Endothelial cell of umbilical vein (primary cell): ENCODE measurements around the gene GTPBP4. TPM values are rescaled to one million over a fixed set of nuclear protein-coding genes. Genes with fewer than 3 reads are reported as not detected.

Source experiments
- BruUV-seq: library from RNA; stranded (reverse); fragments of 400-500 nt; replicated peaks from 2 replicates; lab custom pipeline; 2021; lab: Mats Ljungman, UMichigan
- CTCF ChIA-PET: fragments of 300-600, 350-600 bp; sonication (Branson Sonifier 250); formaldehyde crosslinking; loops from one replicate; lab custom pipeline; 2021; ENCODE audit warnings: antibody characterized with exemption, inconsistent platforms; lab: Charles Lee
- POLR2A ChIA-PET: fragments of 300-600, 350-600 bp; sonication (Branson Sonifier 250); formaldehyde crosslinking; loops from one replicate; lab custom pipeline; 2021; ENCODE audit warnings: antibody characterized with exemption, inconsistent platforms; lab: Charles Lee
- DNase-seq: peaks from one replicate; pipeline ENCODE4 v3.0.0-alpha.2; 2011; ENCODE audit warnings: low read depth, low spot score
- FAIRE-seq: peaks from 2 replicates; lab custom pipeline; 2011; peaks lifted over from hg19 to GRCh38; lab: Jason Lieb, UNC
- H2AFZ ChIP-seq: 2 replicates; pipeline ENCODE4 v1.6.0; 2012; ENCODE audit warnings: low read depth, low read length, control low read depth, inconsistent platforms
- H3K27ac ChIP-seq: 2 replicates; pipeline ENCODE4 v1.5.1; 2011; ENCODE audit warnings: low read depth, mild to moderate bottlenecking, control low read depth, low read length, moderate library complexity; ENCODE audit not compliant: insufficient read depth
- H3K27me3 ChIP-seq, 2 experiments: 2 replicates each; pipeline versions ENCODE4 v1.6.0 to v1.6.1; 2011; ENCODE audit warnings: low read length in 2 of 2, mixed read lengths in 1 of 2; ENCODE audit not compliant: control insufficient read depth in 2 of 2, insufficient read depth in 2 of 2
- H3K36me3 ChIP-seq, 2 experiments: 2 replicates in 1 of 2; 3 replicates in 1 of 2; pipeline ENCODE4 v1.5.1; 2011; ENCODE audit warnings: low read length in 2 of 2, mild to moderate bottlenecking in 1 of 2, moderate library complexity in 1 of 2; ENCODE audit not compliant: control insufficient read depth in 2 of 2, insufficient read depth in 2 of 2; ENCODE audit errors: extremely low read depth in 1 of 2
- H3K4me1 ChIP-seq: 3 replicates; pipeline ENCODE4 v1.5.1; 2011; ENCODE audit warnings: mild to moderate bottlenecking, low read length; ENCODE audit not compliant: control insufficient read depth, insufficient read depth; ENCODE audit errors: extremely low read depth
- H3K4me2 ChIP-seq: 2 replicates; pipeline ENCODE4 v1.6.1; 2011; ENCODE audit warnings: low read length, control low read depth, mixed read lengths; ENCODE audit not compliant: insufficient read depth
- H3K4me3 ChIP-seq, 3 experiments: fragments of 200-600 bp in 1 of 3; sonication (generic), shearing (Covaris generic) in 1 of 3; replicated peaks in 1 of 3; 2 replicates each; pipeline ENCODE4 v1.5.1; 2011 to 2016; ENCODE audit warnings: control low read depth in 3 of 3, low read length in 3 of 3, mild to moderate bottlenecking in 2 of 3, inconsistent platforms in 1 of 3, low read depth in 1 of 3, moderate library complexity in 1 of 3; ENCODE audit not compliant: insufficient read depth in 1 of 3
- H3K79me2 ChIP-seq: 2 replicates; pipeline ENCODE4 v1.6.0; 2012; ENCODE audit warnings: low read length, inconsistent platforms; ENCODE audit not compliant: control insufficient read depth, insufficient read depth
- H3K9ac ChIP-seq: replicated peaks from 2 replicates; pipeline ENCODE3; 2011; ENCODE audit warnings: low read length, control low read depth; ENCODE audit not compliant: insufficient read depth; ENCODE audit errors: extremely low read depth
- H3K9me1 ChIP-seq: replicated peaks from 3 replicates; pipeline ENCODE4 v1.6.0; 2011; ENCODE audit warnings: mild to moderate bottlenecking, low read length; ENCODE audit not compliant: control insufficient read depth, insufficient read depth; ENCODE audit errors: extremely low read depth
- H3K9me3 ChIP-seq: replicated peaks from 2 replicates; pipeline ENCODE4 v1.5.1; 2012; ENCODE audit warnings: low read length, inconsistent platforms; ENCODE audit not compliant: control insufficient read depth, insufficient read depth
- H4K20me1 ChIP-seq: replicated peaks from 2 replicates; pipeline ENCODE3; 2011; ENCODE audit warnings: mild to moderate bottlenecking, low read length; ENCODE audit not compliant: control insufficient read depth, insufficient read depth; ENCODE audit errors: extremely low read depth
- CTCF ChIP-seq, 2 donors: IDR thresholded peaks; 1 replicate in 1 of 2; 2 replicates in 1 of 2; pipeline ENCODE4 v1.5.1; 2011; ENCODE audit warnings: low read length in 2 of 2, mild to moderate bottlenecking in 2 of 2, moderate library complexity in 2 of 2, control low read depth in 1 of 2, inconsistent platforms in 1 of 2, low read depth in 1 of 2; ENCODE audit not compliant: insufficient read depth in 1 of 2; ENCODE audit errors: extremely low read depth in 1 of 2
- EZH2 ChIP-seq: IDR thresholded peaks from 2 replicates; pipeline ENCODE4 v1.6.1; 2012; ENCODE audit warnings: borderline replicate concordance, low read depth, mild to moderate bottlenecking, moderate library complexity, low read length, inconsistent platforms; ENCODE audit not compliant: severe bottlenecking
- FOS ChIP-seq: IDR thresholded peaks from 2 replicates; pipeline ENCODE4 v1.6.1; 2011; ENCODE audit warnings: mild to moderate bottlenecking, low read length, moderate library complexity, borderline replicate concordance; ENCODE audit not compliant: insufficient read depth
- GATA2 ChIP-seq: IDR thresholded peaks from 2 replicates; pipeline ENCODE4 v1.7.0; 2011; ENCODE audit warnings: low read depth, mild to moderate bottlenecking, moderate library complexity, mixed read lengths, low read length; ENCODE audit not compliant: insufficient read length, insufficient read depth
- JUN ChIP-seq: IDR thresholded peaks from 2 replicates; pipeline ENCODE4 v1.6.1; 2011; ENCODE audit warnings: borderline replicate concordance, low read depth; ENCODE audit not compliant: insufficient read length, insufficient read depth
- MAX ChIP-seq: IDR thresholded peaks from 2 replicates; pipeline ENCODE4 v1.6.1; 2011; ENCODE audit not compliant: insufficient read depth, insufficient read length
- MYC ChIP-seq: IDR thresholded peaks from one replicate; pipeline ENCODE4 v1.6.1; 2011; ENCODE audit warnings: mild to moderate bottlenecking, low read depth, low read length
- POLR2A ChIP-seq: IDR thresholded peaks from 2 replicates; pipeline ENCODE4 v1.6.1; 2012; ENCODE audit warnings: low read depth, mild to moderate bottlenecking, control low read depth, low read length
- POLR2AphosphoS5 ChIP-seq: IDR thresholded peaks from 2 replicates; pipeline ENCODE4 v1.6.1; 2012; ENCODE audit warnings: low read depth, mild to moderate bottlenecking, control low read depth, low read length, moderate library complexity; ENCODE audit not compliant: insufficient read depth
- dilution Hi-C: fragments of 300-500 bp; cut with MboI; formaldehyde crosslinking; loops from one replicate; pipeline ENCODE4 v1.15.0; 2019; ENCODE audit warnings: low sequenced_read_pairs; ENCODE audit not compliant: extremely low pct_ligation_motif_present
- intact Hi-C: fragments of 100-400 bp; cut with micrococcal nuclease; formaldehyde crosslinking; loops from one replicate; pipeline ENCODE4 v1.10.0; 2022
- polyA plus RNA-seq, 4 experiments: library from polyadenylated mRNA; depleted of rRNA in 3 of 4; stranded (reverse) in 3 of 4; unstranded in 1 of 4; fragments of >200 nt; gene quantifications; 2 replicates each; pipeline versions ENCODE4 v1.2.1 to v1.2.3, GENCODE V29; 2011 to 2012; ENCODE audit warnings: missing spikeins in 1 of 4
- total RNA-seq: library from RNA; stranded (reverse); gene quantifications from 2 replicates; pipeline ENCODE4 v1.2.3, GENCODE V29; 2021

GTPBP4 gene
- total and polyA plus RNA-seq, 2 donors (not counting 3 experiments of a cell fraction or from before 2014, with no cell fraction given), result 12.4 to 69.3 TPM

GRCh38 chr10:1050554-1050953 lies 62.3 kb downstream of the GTPBP4 start:
- H3K4me2 ChIP-seq, result peak overlapping the region; percentile 96
- no peaks in the 10 kb centered on the region for H4K20me1 ChIP-seq
- H3K36me3 ChIP-seq, result peaks cover 0 to 4% of the 10 kb centered on the region in 2 experiments
- POLR2A ChIA-PET, result no interaction called here
- H3K27me3 ChIP-seq, result no peaks in the 10 kb centered on the region
- TF ChIP-seq GATA2, result no peak
- TF ChIP-seq CTCF (IDR thresholded peaks at IDR 0.05; ENCODE audit: extremely low read depth in 1 of 2, insufficient read depth in 1 of 2, low read depth in 1 of 2, low read length in 2 of 2), result no peak
- TF ChIP-seq EZH2, result no peak
- no peak for TF ChIP-seq POLR2AphosphoS5
- dilution Hi-C loops (no loop called here), intact Hi-C loops (no loop called here)
- H3K9ac ChIP-seq, result peak overlapping the region; percentile 88
- no TSS peak for BruUV-seq
- H3K27ac ChIP-seq, result no peak overlapping the region
- FAIRE-seq (no peak), DNase-seq (no peak)
- no peaks in the 10 kb centered on the region for H3K9me1 ChIP-seq
- H3K79me2 ChIP-seq, result peaks cover 72% of the 10 kb centered on the region
- no peak overlapping the region for H2AFZ ChIP-seq
- peaks cover 33% of the 10 kb centered on the region for H3K4me1 ChIP-seq
- peak overlapping the region in 2 of 3 experiments; percentile 86 to 96 for H3K4me3 ChIP-seq
- H3K9me3 ChIP-seq, result no peaks in the 10 kb centered on the region
- CTCF ChIA-PET, result interaction anchor here (1.7 kb wide), 1 partner anchor 12 kb away, joined by 6 read pairs; no protein-coding TSS in a partner anchor

GRCh38 chr10:1054684-1055083 lies 66.5 kb downstream of the GTPBP4 start:
- Histone ChIP-seq H3K9me3 (no peaks in the 10 kb centered on the region), H3K27ac (no peak overlapping the region), H2AFZ (no peak overlapping the region), H3K79me2 (peaks cover 76% of the 10 kb centered on the region), H3K36me3 (peaks cover 0 to 4% of the 10 kb centered on the region in 2 experiments), H4K20me1 (no peaks in the 10 kb centered on the region), H3K9me1 (no peaks in the 10 kb centered on the region), H3K4me1 (peaks cover 35% of the 10 kb centered on the region), H3K4me3 (peak overlapping the region in 1 of 3 experiments; percentile 75), H3K9ac (no peak overlapping the region), H3K27me3 (no peaks in the 10 kb centered on the region), H3K4me2 (peak overlapping the region; percentile 64)
- DNase-seq (no peak), FAIRE-seq (no peak)
- no TSS peak for BruUV-seq
- TF ChIP-seq MYC (no peak), EZH2 (no peak), POLR2A (no peak), MAX (no peak), CTCF (IDR thresholded peaks at IDR 0.05; ENCODE audit: extremely low read depth in 1 of 2, insufficient read depth in 1 of 2, low read depth in 1 of 2, low read length in 2 of 2) (no peak), JUN (no peak), GATA2 (no peak), POLR2AphosphoS5 (no peak), FOS (no peak)
- POLR2A ChIA-PET, result interaction anchor here (0.6 kb wide), 1 partner anchor 11 kb away, joined by 4 read pairs; no protein-coding TSS in a partner anchor
- CTCF ChIA-PET, result no interaction called here
- dilution Hi-C loops, result no loop called here
- intact Hi-C loops, result no loop called here
